Spleen (tissue), 11 donors: ENCODE measurements around the gene TBC1D19. TPM values are rescaled to one million over a fixed set of nuclear protein-coding genes. Genes with fewer than 3 reads are reported as not detected.
A peak's percentile ranks its signal among the peaks of the same experiment; 100 is the strongest.

Experiments
- DNase-seq: peaks from one replicate; pipeline ENCODE4 v3.0.0-alpha.2; 2020
- H3K27ac ChIP-seq, 8 donors: fragments of 200-600 bp; sonication (generic) in 7 of 8; 1 replicate in 4 of 8; 2 replicates in 4 of 8; pipeline versions ENCODE4 v1.5.0 to v1.8.0; 2016 to 2021; ENCODE audit warnings: inconsistent platforms in 4 of 8, mild to moderate bottlenecking in 4 of 8, moderate library complexity in 1 of 8
- H3K27me3 ChIP-seq, 7 donors: fragments of 200-600 bp; sonication (generic) in 6 of 7; replicated peaks in 1 of 7; 1 replicate in 4 of 7; 2 replicates in 3 of 7; pipeline versions ENCODE4 v1.5.0 to v1.8.0; 2016 to 2021; ENCODE audit warnings: inconsistent platforms in 3 of 7, mild to moderate bottlenecking in 1 of 7
- H3K36me3 ChIP-seq, 6 donors: fragments of 200-600 bp; sonication (generic) in 5 of 6; 1 replicate in 4 of 6; 2 replicates in 2 of 6; pipeline versions ENCODE4 v1.5.0 to v1.8.0; 2016 to 2021; ENCODE audit warnings: inconsistent platforms in 2 of 6
- H3K4me1 ChIP-seq, 6 donors: fragments of 200-600 bp; sonication (generic) in 5 of 6; 1 replicate in 3 of 6; 2 replicates in 3 of 6; pipeline versions ENCODE4 v1.5.0 to v1.8.0; 2016 to 2021; ENCODE audit warnings: inconsistent platforms in 3 of 6
- H3K4me3 ChIP-seq, 8 donors: fragments of 200-600 bp; sonication (generic) in 7 of 8; 1 replicate in 4 of 8; 2 replicates in 4 of 8; pipeline versions ENCODE4 v1.5.0 to v1.8.0; 2016 to 2021; ENCODE audit warnings: inconsistent platforms in 4 of 8, mild to moderate bottlenecking in 4 of 8, moderate library complexity in 2 of 8
- H3K9me3 ChIP-seq, 8 donors: fragments of 200-600 bp; sonication (generic) in 7 of 8; 1 replicate in 4 of 8; 2 replicates in 4 of 8; pipeline versions ENCODE4 v1.5.0 to v1.8.0; 2016 to 2021; ENCODE audit warnings: inconsistent platforms in 4 of 8
- POLR2A ChIP-seq, 3 donors: fragments of 450-650 bp; IDR thresholded peaks; one replicate each; pipeline ENCODE4 v1.5.1; 2017; ENCODE audit warnings: antibody characterized with exemption in 3 of 3, mild to moderate bottlenecking in 1 of 3
- POLR2AphosphoS5 ChIP-seq, 3 donors: sonication (generic); formaldehyde crosslinking; IDR thresholded peaks; one replicate each; pipeline ENCODE4 v1.5.1; 2017; ENCODE audit warnings: antibody characterized with exemption in 3 of 3
- WGBS, 5 donors: extraction: QIAGEN DNeasy Blood & Tissue Kit in 3 of 5; methylation state at CpG; one replicate each; pipeline versions ENCODE4 v1.1.5 to v1.1.7; 2013 to 2018; 5-methylcytosine and 5-hydroxymethylcytosine counted together
- intact Hi-C: fragments of 100-400 bp; cut with DNase I; formaldehyde crosslinking; loops from one replicate; pipeline ENCODE4 v1.15.0; 2023; ENCODE audit warnings: low total_unique reads
- polyA plus RNA-seq, 3 donors: library from polyadenylated mRNA; stranded (reverse); fragments of 200-250 nt; gene quantifications; one replicate each; pipeline ENCODE4 v1.2.1, GENCODE V29; 2013
- total RNA-seq, 7 donors: library from RNA; depleted of rRNA in 3 of 7; stranded (reverse); fragments of >200 nt in 3 of 7; fragmentation: NEBNext Ultra II Directional in 4 of 7; extraction: Animal tissue kit (Norgen Biotek cat#: 25700) in 4 of 7; gene quantifications; one replicate each; pipeline versions ENCODE4 v1.1.0 to v1.2.1, GENCODE V29; 2016 to 2021
- TF ChIP-seq, protein P1 (sequence below), 11 experiments: fragments of 200-600 bp in 7 of 11; fragments of 450-650 bp in 4 of 11; sonication (generic) in 4 of 11; IDR thresholded peaks in 8 of 11; conservative IDR thresholded peaks in 3 of 11; 1 replicate in 7 of 11; 2 replicates in 4 of 11; pipeline versions ENCODE4 v1.4.0 to v1.8.0; 2016 to 2021; ENCODE audit warnings: antibody characterized with exemption in 11 of 11, inconsistent platforms in 4 of 11, mild to moderate bottlenecking in 1 of 11
- donor health status: healthy with polysubstance abuse.
- donor health status: DM: no; HTN: no; CAD: no; lungs with moderate emphysema.
- donor health status: DM: no; HTN: no; CAD: no.
- donor health status: Bipolar disorder and iron deficiency.
- donor health status: healthy.
- donor health status: DM: no; HTN: no; CAD: no.
- donor health status: DM: yes; HTN: yes; CAD: no.

TBC1D19 gene
- total and polyA plus RNA-seq, 10 donors = 1.1 to 18.0 (median 8.4) TPM

DNA sequence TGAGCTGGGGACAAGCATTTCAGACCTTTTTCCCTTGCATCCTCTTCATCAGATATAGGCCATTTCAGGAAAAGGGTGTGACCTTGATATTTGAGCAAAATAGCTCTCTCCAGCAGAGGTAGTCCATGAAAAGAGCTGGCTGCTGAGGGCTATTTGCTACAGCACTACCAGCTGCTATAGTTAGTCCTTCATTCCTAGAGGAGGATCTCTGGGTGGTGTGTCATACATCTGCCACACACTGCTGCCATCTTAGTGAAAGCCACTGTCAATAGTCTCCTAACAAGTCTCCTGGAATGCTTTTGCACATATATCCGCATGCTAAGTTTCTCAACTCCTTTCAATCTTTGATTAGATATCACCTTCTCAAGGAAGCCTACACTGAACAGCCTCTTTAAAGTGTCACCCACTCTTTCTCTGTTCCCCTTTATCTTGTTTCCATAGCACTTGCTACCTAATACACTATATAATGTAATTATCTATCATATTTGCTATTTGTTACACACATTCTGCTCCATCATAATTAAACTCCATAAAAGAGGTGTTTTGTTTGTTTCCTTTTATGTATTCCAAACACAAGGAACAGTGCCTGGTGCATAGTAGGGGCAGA is 131.9 kb downstream of the TBC1D19 start:
- 87 to 100% (median 95%) methylated on average over 1 of the region's 1 CpG for WGBS, 5 donors
- intact Hi-C loops = no loop called here

DNA sequence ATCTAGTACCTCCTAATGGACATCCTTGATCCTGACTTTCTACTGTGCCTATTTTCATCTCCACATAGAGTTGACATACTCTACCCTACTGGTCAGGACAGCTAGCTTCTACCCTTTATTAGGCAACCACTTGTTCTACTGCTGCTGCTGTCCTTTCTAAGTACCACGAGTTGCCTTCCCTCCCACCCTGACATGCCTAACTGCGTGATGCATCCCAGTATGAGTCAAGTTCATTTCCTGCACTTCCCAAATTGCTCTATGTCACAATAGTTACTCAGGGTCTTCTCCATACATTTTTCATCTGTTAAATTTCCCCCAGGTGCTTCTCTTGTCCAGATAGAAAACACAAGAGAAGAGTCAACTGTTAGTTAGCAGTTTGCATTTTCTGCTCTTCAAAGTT is 133.4 kb downstream of the TBC1D19 start:
- intact Hi-C loops = no loop called here
- Histone ChIP-seq H3K4me1 (no peaks in the 10 kb centered on the region), H3K27ac (no peak overlapping the region), H3K4me3 (no peak overlapping the region), H3K27me3 (no peaks in the 10 kb centered on the region), H3K9me3 (no peaks in the 10 kb centered on the region), H3K36me3 (no peaks in the 10 kb centered on the region)
- no peak for DNase-seq
- TF ChIP-seq POLR2AphosphoS5 (IDR thresholded peaks at IDR 0.05) (no peak), POLR2A (IDR thresholded peaks at IDR 0.05) (no peak)
- TF ChIP-seq, protein P1, sequence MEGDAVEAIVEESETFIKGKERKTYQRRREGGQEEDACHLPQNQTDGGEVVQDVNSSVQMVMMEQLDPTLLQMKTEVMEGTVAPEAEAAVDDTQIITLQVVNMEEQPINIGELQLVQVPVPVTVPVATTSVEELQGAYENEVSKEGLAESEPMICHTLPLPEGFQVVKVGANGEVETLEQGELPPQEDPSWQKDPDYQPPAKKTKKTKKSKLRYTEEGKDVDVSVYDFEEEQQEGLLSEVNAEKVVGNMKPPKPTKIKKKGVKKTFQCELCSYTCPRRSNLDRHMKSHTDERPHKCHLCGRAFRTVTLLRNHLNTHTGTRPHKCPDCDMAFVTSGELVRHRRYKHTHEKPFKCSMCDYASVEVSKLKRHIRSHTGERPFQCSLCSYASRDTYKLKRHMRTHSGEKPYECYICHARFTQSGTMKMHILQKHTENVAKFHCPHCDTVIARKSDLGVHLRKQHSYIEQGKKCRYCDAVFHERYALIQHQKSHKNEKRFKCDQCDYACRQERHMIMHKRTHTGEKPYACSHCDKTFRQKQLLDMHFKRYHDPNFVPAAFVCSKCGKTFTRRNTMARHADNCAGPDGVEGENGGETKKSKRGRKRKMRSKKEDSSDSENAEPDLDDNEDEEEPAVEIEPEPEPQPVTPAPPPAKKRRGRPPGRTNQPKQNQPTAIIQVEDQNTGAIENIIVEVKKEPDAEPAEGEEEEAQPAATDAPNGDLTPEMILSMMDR (IDR thresholded peaks at IDR 0.05 in 8 of 11, conservative IDR thresholded peaks at IDR 0.05 in 3 of 11) = no peak
- WGBS, 5 donors = 35 to 77% (median 43%) methylated on average over 2 of the region's 2 CpGs

More for the DNA sequence above, 131.9 kb downstream of the TBC1D19 start:
- no peak overlapping the region for H3K4me3 ChIP-seq
- H3K27ac ChIP-seq = no peak overlapping the region
- no peaks in the 10 kb centered on the region for H3K36me3 ChIP-seq
- H3K4me1 ChIP-seq = no peaks in the 10 kb centered on the region
- no peak for DNase-seq
- TF ChIP-seq, protein P1 (IDR thresholded peaks at IDR 0.05 in 8 of 11, conservative IDR thresholded peaks at IDR 0.05 in 3 of 11) = no peak
- TF ChIP-seq POLR2AphosphoS5 (IDR thresholded peaks at IDR 0.05) = no peak
- TF ChIP-seq POLR2A (IDR thresholded peaks at IDR 0.05) = no peak
- no peaks in the 10 kb centered on the region for H3K9me3 ChIP-seq
- H3K27me3 ChIP-seq = no peaks in the 10 kb centered on the region

DNA sequence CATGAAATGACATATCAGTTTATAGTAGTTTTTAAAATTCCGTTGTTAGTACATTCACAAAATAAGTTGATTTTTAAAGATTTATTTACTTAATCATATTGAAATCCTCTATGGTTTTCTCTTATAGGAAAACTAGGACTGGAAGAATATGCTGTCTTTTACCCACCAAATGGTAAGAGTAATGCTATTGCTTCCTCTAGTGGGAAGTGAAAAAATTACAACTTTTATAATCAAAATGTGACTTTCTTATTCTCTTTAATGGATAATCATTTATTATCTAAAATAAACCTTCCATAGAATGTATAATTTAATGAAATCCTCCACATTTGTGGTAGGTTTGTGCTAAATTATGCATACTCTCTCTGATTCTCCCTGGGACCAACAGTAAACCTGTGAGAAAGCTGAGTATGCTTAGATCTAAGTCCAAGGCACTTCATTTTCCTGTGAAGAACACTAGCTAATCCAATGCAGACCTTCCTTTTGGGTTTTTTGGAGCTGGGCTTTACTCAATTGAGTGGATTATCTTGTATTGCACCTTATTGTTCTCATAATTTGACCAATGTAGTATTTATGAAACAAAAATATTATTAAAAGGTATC is 136.2 kb downstream of the TBC1D19 start:
- intact Hi-C loops = no loop called here
- Histone ChIP-seq H3K4me3 (no peak overlapping the region), H3K9me3 (no peaks in the 10 kb centered on the region), H3K27me3 (no peaks in the 10 kb centered on the region), H3K36me3 (no peaks in the 10 kb centered on the region), H3K27ac (no peak overlapping the region), H3K4me1 (no peaks in the 10 kb centered on the region)
- DNase-seq = no peak
- WGBS, 5 donors = 63 to 76% (median 72%) methylated on average over 1 of the region's 1 CpG
- TF ChIP-seq, protein P1 (IDR thresholded peaks at IDR 0.05 in 8 of 11, conservative IDR thresholded peaks at IDR 0.05 in 3 of 11) = peak in 5 of 11 experiments; percentile 27 to 38 (median 32)
- TF ChIP-seq POLR2AphosphoS5 (IDR thresholded peaks at IDR 0.05) = no peak

DNA sequence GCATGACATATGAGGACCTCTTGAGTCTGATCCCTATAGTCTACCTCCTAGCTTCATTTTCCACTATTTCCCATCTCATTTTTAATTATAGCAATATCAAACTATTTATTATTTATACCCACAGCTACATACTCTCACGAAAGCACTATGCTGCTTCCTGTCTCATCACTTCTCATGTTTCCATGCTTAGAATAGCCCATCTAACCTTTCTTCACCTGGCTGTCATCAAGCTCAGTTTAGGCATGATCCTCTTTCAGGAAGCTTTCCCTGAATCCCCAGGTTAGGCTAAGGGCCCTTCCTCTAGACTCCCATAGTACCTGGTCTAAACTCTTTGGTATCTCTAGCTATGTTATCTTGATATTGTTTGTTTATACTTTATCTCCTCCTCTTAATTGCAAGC is 137.8 kb downstream of the TBC1D19 start:
- intact Hi-C loops = no loop called here
- TF ChIP-seq, protein P1 (IDR thresholded peaks at IDR 0.05 in 8 of 11, conservative IDR thresholded peaks at IDR 0.05 in 3 of 11) = no peak
- TF ChIP-seq POLR2AphosphoS5 (IDR thresholded peaks at IDR 0.05) (no peak), POLR2A (IDR thresholded peaks at IDR 0.05) (no peak)
- Histone ChIP-seq H3K4me3 (no peak overlapping the region), H3K9me3 (no peaks in the 10 kb centered on the region), H3K27ac (no peak overlapping the region), H3K4me1 (no peaks in the 10 kb centered on the region), H3K27me3 (no peaks in the 10 kb centered on the region), H3K36me3 (peaks cover 0 to 4% (median 0%) of the 10 kb centered on the region in 6 donors)
- WGBS, 5 donors = 67 to 85% (median 80%) methylated on average over 1 of the region's 1 CpG
- no peak for DNase-seq
